GM23248 (cell line): ENCODE results near the gene MAPK4.

Experiments
- EZH2 ChIP-seq: fragments of 200-600 bp; sonication (generic); IDR thresholded peaks from 2 replicates; pipeline ENCODE4 v1.6.1; 2018; ENCODE audit warnings: antibody characterized with exemption, mild to moderate bottlenecking; ENCODE audit not compliant: insufficient read depth, poor library complexity, severe bottlenecking
- EZH2phosphoT487 ChIP-seq: fragments of 200-600 bp; sonication (generic); IDR thresholded peaks from 2 replicates; pipeline ENCODE4 v1.6.1; 2018; ENCODE audit warnings: antibody characterized with exemption, moderate library complexity, mild to moderate bottlenecking, low read depth; ENCODE audit not compliant: insufficient read depth

DNA sequence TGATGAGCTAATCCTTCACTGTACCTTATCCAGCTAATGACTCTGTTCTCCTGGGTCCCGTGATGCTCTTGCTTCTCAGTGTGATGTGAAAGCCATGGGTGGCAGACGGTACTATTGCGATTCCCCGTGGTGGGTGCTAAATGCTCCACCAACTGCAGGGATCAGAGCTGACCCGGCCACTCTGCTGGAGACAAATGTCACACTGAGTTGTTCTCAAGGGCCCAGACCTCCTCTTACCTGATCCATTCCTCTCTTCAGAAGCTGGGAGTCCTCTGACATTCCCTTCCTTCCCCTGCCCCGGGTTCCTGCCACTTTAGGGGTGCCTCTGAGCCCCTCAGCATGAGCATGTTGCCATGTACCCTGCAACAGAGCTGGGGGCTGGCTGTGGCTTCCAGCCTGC, 105.1 kb downstream of the MAPK4 start:
- TF ChIP-seq EZH2 (no peak), EZH2phosphoT487 (no peak)
